ENCODE measurements around the gene COA3.

COA3 gene

DNA sequence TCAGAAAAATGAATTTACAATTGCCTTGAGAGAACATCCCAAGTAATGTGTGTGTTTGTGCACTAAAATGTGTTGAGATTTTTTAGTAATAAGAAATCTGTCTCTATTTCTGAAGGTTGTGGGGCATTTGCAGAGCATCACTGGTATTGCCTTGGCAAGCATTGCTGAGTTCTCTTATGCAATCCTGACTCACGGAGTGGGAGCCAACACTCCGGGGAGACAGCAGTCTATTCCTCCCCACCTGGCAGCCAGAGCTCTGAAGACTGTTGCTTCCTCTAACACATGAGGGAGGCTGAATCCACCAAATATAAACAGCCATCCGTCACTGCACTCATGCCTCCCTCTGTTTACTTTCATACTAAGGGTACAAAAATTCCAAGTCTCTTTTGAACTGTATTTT, 10.7 kb upstream of the COA3 start:
- H3K4me3 ChIP-seq (replicated peaks; ENCODE audit: low read depth, low read length), result no peak overlapping the region
- H3K27me3 ChIP-seq (replicated peaks; ENCODE audit: control insufficient read depth, insufficient read depth, low read length), result no peaks in the 10 kb centered on the region
- no peak for TF ChIP-seq CTCF (IDR thresholded peaks at IDR 0.05; ENCODE audit: insufficient read depth, low read length, poor library complexity, severe bottlenecking)
- H3K36me3 ChIP-seq (ENCODE audit: control insufficient read depth, insufficient read depth, low read length), result peaks cover 6% of the 10 kb centered on the region
- no peak for DNase-seq (ENCODE audit: extremely low read depth, insufficient read length)

DNA sequence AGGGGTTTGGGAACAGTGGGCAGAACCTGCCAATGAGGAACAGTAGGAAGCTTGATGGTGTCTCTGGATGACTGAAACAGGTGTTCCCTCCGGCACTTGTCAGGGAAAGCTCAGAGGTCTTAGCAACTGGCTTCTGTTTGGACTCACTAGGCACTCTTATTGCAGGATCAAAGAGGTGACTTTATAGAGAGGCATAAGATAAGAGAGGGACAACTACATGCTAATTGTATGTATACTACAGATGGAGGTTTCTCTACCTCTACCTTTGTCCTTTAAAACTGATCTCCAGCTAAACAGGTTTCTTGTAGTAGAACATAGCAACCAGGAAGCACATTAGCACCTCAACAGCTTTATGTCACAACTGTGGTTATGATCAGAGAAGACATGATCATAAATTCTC, 7.7 kb upstream of the COA3 start:
- no peak for DNase-seq (ENCODE audit: extremely low read depth, insufficient read length)
- no peak for TF ChIP-seq CTCF (IDR thresholded peaks at IDR 0.05; ENCODE audit: insufficient read depth, low read length, poor library complexity, severe bottlenecking)
- H3K27me3 ChIP-seq (replicated peaks; ENCODE audit: control insufficient read depth, insufficient read depth, low read length), result no peaks in the 10 kb centered on the region

DNA sequence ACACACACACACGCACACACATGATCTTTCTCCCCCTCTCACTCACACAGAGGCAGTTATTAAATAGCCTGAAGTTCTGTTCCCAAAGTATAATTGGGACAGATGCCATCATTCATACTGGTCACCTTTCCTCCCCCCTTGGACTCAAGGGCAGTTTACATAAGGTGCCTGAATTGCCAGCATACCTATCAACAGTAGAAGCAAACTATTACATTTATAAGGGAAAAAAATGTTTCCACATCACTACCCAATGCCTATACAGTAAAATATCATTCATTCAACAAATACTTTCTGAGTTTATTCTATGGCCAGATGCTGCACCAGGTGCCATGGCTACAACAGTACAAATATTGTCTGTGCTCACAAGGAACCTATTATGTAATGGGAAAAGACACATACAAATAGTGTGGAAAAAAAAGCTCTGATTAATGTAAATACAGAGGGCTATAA, 6.4 kb upstream of the COA3 start:
- H3K36me3 ChIP-seq (ENCODE audit: control insufficient read depth, insufficient read depth, low read length), result peaks cover 2% of the 10 kb centered on the region; the same call in 1 of the 2 replicates
- no peak for TF ChIP-seq CTCF (IDR thresholded peaks at IDR 0.05; ENCODE audit: insufficient read depth, low read length, poor library complexity, severe bottlenecking)
- H3K4me3 ChIP-seq (replicated peaks; ENCODE audit: low read depth, low read length), result no peak overlapping the region
- DNase-seq (ENCODE audit: extremely low read depth, insufficient read length), result no peak
- no peaks in the 10 kb centered on the region for H3K27me3 ChIP-seq (replicated peaks; ENCODE audit: control insufficient read depth, insufficient read depth, low read length)

More for the DNA sequence above, 7.7 kb upstream of the COA3 start:
- H3K4me3 ChIP-seq (replicated peaks; ENCODE audit: low read depth, low read length), result no peak overlapping the region
- H3K36me3 ChIP-seq (ENCODE audit: control insufficient read depth, insufficient read depth, low read length), result peaks cover 2% of the 10 kb centered on the region

DNA sequence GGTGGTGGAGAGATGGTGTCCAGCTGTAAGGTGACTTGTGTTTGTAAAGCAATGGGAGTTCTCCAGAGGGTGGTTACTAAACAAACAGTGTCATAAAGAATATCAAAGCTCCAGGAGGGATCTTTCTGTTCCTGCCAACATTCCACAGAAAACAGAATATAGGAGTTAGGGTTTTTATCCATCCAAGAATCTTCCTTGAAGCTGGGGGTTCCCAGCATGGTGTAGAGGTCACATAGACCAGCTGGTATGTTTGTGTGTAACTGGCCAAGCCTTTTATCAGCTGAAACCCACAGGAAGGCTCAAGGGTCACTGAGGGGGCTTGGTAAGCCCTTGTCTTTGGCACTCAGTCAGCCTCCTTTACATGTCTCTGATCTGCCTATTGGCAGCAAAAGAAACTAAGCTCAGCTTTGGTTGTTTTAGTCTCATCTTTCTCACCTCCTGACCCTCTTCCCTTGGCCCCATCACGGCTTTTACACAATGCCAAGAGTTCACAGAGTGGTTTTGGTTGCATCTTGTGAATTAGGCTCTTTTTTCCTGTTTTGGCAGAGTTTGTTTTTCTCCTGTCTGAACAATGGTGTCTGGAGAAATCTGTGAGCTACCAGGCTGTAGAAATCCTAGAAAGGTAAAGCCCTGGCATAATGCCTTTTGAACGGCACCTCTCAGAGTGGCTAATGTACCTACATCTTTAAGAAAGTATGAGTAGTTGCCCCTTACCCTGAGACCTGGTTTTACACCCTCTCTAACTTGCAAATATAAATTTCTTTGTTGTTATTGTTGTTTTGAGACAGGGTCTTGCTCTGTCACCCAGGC, 4.8 kb upstream of the COA3 start:
- Histone ChIP-seq H3K4me3 (replicated peaks; ENCODE audit: low read depth, low read length) (no peak overlapping the region), H3K27me3 (replicated peaks; ENCODE audit: control insufficient read depth, insufficient read depth, low read length) (no peaks in the 10 kb centered on the region), H3K36me3 (ENCODE audit: control insufficient read depth, insufficient read depth, low read length) (no peaks in the 10 kb centered on the region)
- no peak for DNase-seq (ENCODE audit: extremely low read depth, insufficient read length)
- TF ChIP-seq CTCF (IDR thresholded peaks at IDR 0.05; ENCODE audit: insufficient read depth, low read length, poor library complexity, severe bottlenecking), result no peak

GRCh38 chr17:42798011-42798382, 507 bp downstream of the COA3 start:
- H3K36me3 ChIP-seq (ENCODE audit: control insufficient read depth, insufficient read depth, low read length), result no peaks in the 10 kb centered on the region; the same call in none of the 2 replicates
- no peak for TF ChIP-seq CTCF (IDR thresholded peaks at IDR 0.05; ENCODE audit: insufficient read depth, low read length, poor library complexity, severe bottlenecking)
- no peaks in the 10 kb centered on the region for H3K27me3 ChIP-seq (replicated peaks; ENCODE audit: control insufficient read depth, insufficient read depth, low read length)
- no peak for DNase-seq (ENCODE audit: extremely low read depth, insufficient read length)
- H3K4me3 ChIP-seq (replicated peaks; ENCODE audit: low read depth, low read length), result peak overlapping the region; percentile 75

Measured in GM06990 (cell line).